Right lobe of liver (tissue), 4 donors: Measurements from ENCODE around the gene ACOT4.
"Not testable (repeated sequence)": the region's sequence is repeated elsewhere in the genome, so short reads cannot be mapped to it uniquely, and the experiment has no call there.

Experiments used
- CTCF ChIP-seq, 4 donors: fragments of 200-600 bp in 3 of 4; fragments of 450-650 bp in 1 of 4; IDR thresholded peaks; one replicate each; pipeline versions ENCODE4 v1.5.1 to v1.8.0; 2016 to 2022; ENCODE audit warnings: antibody characterized with exemption in 4 of 4, mild to moderate bottlenecking in 2 of 4
- POLR2A ChIP-seq: fragments of 450-650 bp; IDR thresholded peaks from one replicate; pipeline ENCODE4 v1.6.1; 2017; ENCODE audit warnings: antibody characterized with exemption, mild to moderate bottlenecking
- donor health status: DM: no; HTN: no; CAD: no.
- donor health status: DM: no; HTN: no; CAD: no.
- donor health status: DM: no; HTN: yes; CAD: no.

- not testable (repeated sequence) for TF ChIP-seq POLR2A; CTCF (IDR thresholded peaks at IDR 0.05)
Measured at GRCh38 chr14:73557201-73557600, 34.5 kb upstream of the ACOT4 start.
